Measurements from ENCODE around the gene CRYBG1. TPM values are rescaled to one million over a fixed set of nuclear protein-coding genes. Genes with fewer than 3 reads are reported as not detected.

Gene CRYBG1
- polyA plus RNA-seq, 1 donor (not counting 4 experiments of a cell fraction or from before 2014, with no cell fraction given): 54.7 TPM

- Histone ChIP-seq H3K36me3 (ENCODE audit: control insufficient read depth in 2 of 2, extremely low read depth in 1 of 2, insufficient read depth in 2 of 2, low read length in 2 of 2) (peaks cover 12% of the 10 kb centered on the region in 2 experiments), H3K9me1 (ENCODE audit: control insufficient read depth, extremely low read depth, insufficient read depth, low read length) (no peaks in the 10 kb centered on the region), H3K4me2 (ENCODE audit: control insufficient read depth, extremely low read depth, insufficient read depth, low read depth, low read length) (no peak overlapping the region), H3K79me2 (ENCODE audit: control insufficient read depth, insufficient read depth, low read length) (no peaks in the 10 kb centered on the region), H4K20me1 (ENCODE audit: control insufficient read depth, extremely low read depth, insufficient read depth, low read length) (no peaks in the 10 kb centered on the region), H2AFZ (ENCODE audit: control insufficient read depth, low read length) (no peak overlapping the region), H3K4me1 (ENCODE audit: control insufficient read depth, extremely low read depth, insufficient read depth, low read length) (peaks cover 11% of the 10 kb centered on the region), H3K4me3 (ENCODE audit: control insufficient read depth in 2 of 3, extremely low read depth in 1 of 3, insufficient read depth in 2 of 3, low read depth in 1 of 3, low read length in 3 of 3) (no peak overlapping the region), H3K9ac (ENCODE audit: control insufficient read depth, extremely low read depth, insufficient read depth, low read length) (no peak overlapping the region), H3K9me3 (ENCODE audit: control insufficient read depth, low read depth, low read length) (no peaks in the 10 kb centered on the region), H3K27ac (ENCODE audit: control insufficient read depth, insufficient read depth, low read length) (no peak overlapping the region), H3K27me3 (ENCODE audit: control insufficient read depth, extremely low read depth, insufficient read depth, low read length) (no peaks in the 10 kb centered on the region)
- no peak for FAIRE-seq
- TF ChIP-seq EZH2 (IDR thresholded peaks at IDR 0.05; ENCODE audit: low read length): no peak
- TF ChIP-seq, protein P1, sequence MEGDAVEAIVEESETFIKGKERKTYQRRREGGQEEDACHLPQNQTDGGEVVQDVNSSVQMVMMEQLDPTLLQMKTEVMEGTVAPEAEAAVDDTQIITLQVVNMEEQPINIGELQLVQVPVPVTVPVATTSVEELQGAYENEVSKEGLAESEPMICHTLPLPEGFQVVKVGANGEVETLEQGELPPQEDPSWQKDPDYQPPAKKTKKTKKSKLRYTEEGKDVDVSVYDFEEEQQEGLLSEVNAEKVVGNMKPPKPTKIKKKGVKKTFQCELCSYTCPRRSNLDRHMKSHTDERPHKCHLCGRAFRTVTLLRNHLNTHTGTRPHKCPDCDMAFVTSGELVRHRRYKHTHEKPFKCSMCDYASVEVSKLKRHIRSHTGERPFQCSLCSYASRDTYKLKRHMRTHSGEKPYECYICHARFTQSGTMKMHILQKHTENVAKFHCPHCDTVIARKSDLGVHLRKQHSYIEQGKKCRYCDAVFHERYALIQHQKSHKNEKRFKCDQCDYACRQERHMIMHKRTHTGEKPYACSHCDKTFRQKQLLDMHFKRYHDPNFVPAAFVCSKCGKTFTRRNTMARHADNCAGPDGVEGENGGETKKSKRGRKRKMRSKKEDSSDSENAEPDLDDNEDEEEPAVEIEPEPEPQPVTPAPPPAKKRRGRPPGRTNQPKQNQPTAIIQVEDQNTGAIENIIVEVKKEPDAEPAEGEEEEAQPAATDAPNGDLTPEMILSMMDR (optimal IDR thresholded peaks at IDR 0.05 in 1 of 3, IDR thresholded peaks at IDR 0.05 in 1 of 3, conservative IDR thresholded peaks at IDR 0.05 in 1 of 3; ENCODE audit: extremely low read depth in 1 of 3, insufficient read depth in 2 of 3, low read length in 3 of 3): no peak
- dilution Hi-C loops (cut with MboI; ENCODE audit: extremely low pct_ligation_motif_present, low sequenced_read_pairs): no loop called here
- DNase-seq (ENCODE audit: low read depth, low spot score): no peak
These were observed 211.9 kb downstream of the CRYBG1 start for GRCh38 chr6:106572436-106572835.

DNA sequence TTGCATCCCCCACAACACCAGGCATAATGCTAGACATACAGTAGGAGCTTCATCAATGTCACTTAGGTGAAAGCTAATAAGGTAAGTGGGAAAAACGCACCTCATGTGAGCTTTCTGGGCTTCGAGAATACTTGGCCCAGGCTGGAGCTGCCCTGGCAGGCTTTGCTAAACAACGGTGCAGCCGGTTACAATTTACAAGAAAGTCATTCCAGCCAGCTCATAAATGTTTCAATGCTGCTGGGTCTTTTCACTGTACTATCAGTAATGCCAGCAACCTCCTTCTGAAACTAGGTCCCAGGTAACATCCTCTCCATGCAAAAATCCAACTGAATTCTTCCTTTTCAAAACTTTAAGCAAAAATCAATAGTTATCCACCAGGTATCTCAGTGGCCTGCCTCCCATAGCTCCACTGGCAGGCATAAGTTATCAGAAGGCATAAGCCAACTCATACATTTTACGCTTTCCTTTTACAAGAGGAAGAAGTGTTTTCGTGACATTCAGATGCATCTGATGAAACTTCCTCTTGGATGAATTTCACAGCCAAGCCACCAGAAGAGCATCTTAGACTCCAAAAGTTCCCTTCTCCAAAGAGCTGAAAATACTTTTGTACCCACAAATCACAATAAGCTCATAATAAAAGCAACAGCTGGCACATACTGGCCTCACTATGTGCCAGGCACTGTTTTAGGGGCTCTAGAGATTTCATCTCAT lies 212.5 kb downstream of the CRYBG1 start:
- FAIRE-seq (no peak), DNase-seq (ENCODE audit: low read depth, low spot score) (no peak)
- Histone ChIP-seq H3K27ac (ENCODE audit: control insufficient read depth, insufficient read depth, low read length) (no peak overlapping the region), H3K9me1 (ENCODE audit: control insufficient read depth, extremely low read depth, insufficient read depth, low read length) (no peaks in the 10 kb centered on the region), H3K36me3 (ENCODE audit: control insufficient read depth in 2 of 2, extremely low read depth in 1 of 2, insufficient read depth in 2 of 2, low read length in 2 of 2) (peaks cover 8 to 9% of the 10 kb centered on the region in 2 experiments), H3K27me3 (ENCODE audit: control insufficient read depth, extremely low read depth, insufficient read depth, low read length) (no peaks in the 10 kb centered on the region), H3K9ac (ENCODE audit: control insufficient read depth, extremely low read depth, insufficient read depth, low read length) (no peak overlapping the region), H4K20me1 (ENCODE audit: control insufficient read depth, extremely low read depth, insufficient read depth, low read length) (no peaks in the 10 kb centered on the region), H3K4me3 (ENCODE audit: control insufficient read depth in 2 of 3, extremely low read depth in 1 of 3, insufficient read depth in 2 of 3, low read depth in 1 of 3, low read length in 3 of 3) (no peak overlapping the region), H2AFZ (ENCODE audit: control insufficient read depth, low read length) (no peak overlapping the region), H3K9me3 (ENCODE audit: control insufficient read depth, low read depth, low read length) (no peaks in the 10 kb centered on the region), H3K4me1 (ENCODE audit: control insufficient read depth, extremely low read depth, insufficient read depth, low read length) (peaks cover 9% of the 10 kb centered on the region), H3K79me2 (ENCODE audit: control insufficient read depth, insufficient read depth, low read length) (no peaks in the 10 kb centered on the region), H3K4me2 (ENCODE audit: control insufficient read depth, extremely low read depth, insufficient read depth, low read depth, low read length) (no peak overlapping the region)
- dilution Hi-C loops (cut with MboI; ENCODE audit: extremely low pct_ligation_motif_present, low sequenced_read_pairs): no loop called here
- TF ChIP-seq, protein P1 (optimal IDR thresholded peaks at IDR 0.05 in 1 of 3, IDR thresholded peaks at IDR 0.05 in 1 of 3, conservative IDR thresholded peaks at IDR 0.05 in 1 of 3; ENCODE audit: extremely low read depth in 1 of 3, insufficient read depth in 2 of 3, low read length in 3 of 3): no peak
- TF ChIP-seq EZH2 (IDR thresholded peaks at IDR 0.05; ENCODE audit: low read length): no peak
